Kidney (tissue), 14 donors: ENCODE results near the gene NOX4. TPM values are rescaled to one million over a fixed set of nuclear protein-coding genes. Genes with fewer than 3 reads are reported as not detected.
"Not testable (repeated sequence)": the region's sequence is repeated elsewhere in the genome, so short reads cannot be mapped to it uniquely, and the experiment has no call there.

ENCODE experiments used
- DNase-seq, 5 donors: peaks; one replicate each; pipeline ENCODE4 v3.0.0-alpha.2; 2013 to 2020
- FAIRE-seq: peaks from 2 replicates; lab custom pipeline; 2012; peaks lifted over from hg19 to GRCh38; lab: Jason Lieb, UNC
- H3K27ac ChIP-seq, 2 donors: one replicate each; pipeline ENCODE4 v1.7.0; 2013; ENCODE audit warnings: low read depth in 2 of 2, low read length in 2 of 2, inconsistent platforms in 1 of 2
- H3K27me3 ChIP-seq: one replicate; pipeline ENCODE4 v1.7.1; 2013; ENCODE audit warnings: low read length, inconsistent platforms; ENCODE audit not compliant: control insufficient read depth, insufficient read depth
- H3K36me3 ChIP-seq, 3 donors: one replicate each; pipeline versions ENCODE4 v1.7.0 to v1.7.1; 2013; ENCODE audit warnings: low read length in 3 of 3, control low read depth in 1 of 3, inconsistent platforms in 1 of 3; ENCODE audit not compliant: insufficient read depth in 3 of 3, control insufficient read depth in 2 of 3
- H3K4me1 ChIP-seq, 3 donors: one replicate each; pipeline versions ENCODE4 v1.7.0 to v1.7.1; 2013; ENCODE audit warnings: low read length in 3 of 3, inconsistent platforms in 1 of 3, low read depth in 1 of 3; ENCODE audit not compliant: control insufficient read depth in 2 of 3, insufficient read depth in 2 of 3
- H3K4me3 ChIP-seq, 3 donors: one replicate each; pipeline versions ENCODE4 v1.7.0 to v1.8.1; 2013; ENCODE audit warnings: low read length in 3 of 3, control low read depth in 1 of 3, inconsistent platforms in 1 of 3
- H3K9ac ChIP-seq, 3 donors: one replicate each; pipeline versions ENCODE4 v1.7.0 to v1.7.1; 2013; ENCODE audit warnings: low read length in 3 of 3, control low read depth in 1 of 3, inconsistent platforms in 1 of 3
- H3K9me3 ChIP-seq, 3 donors: one replicate each; pipeline versions ENCODE4 v1.7.0 to v1.7.1; 2013; ENCODE audit warnings: low read length in 3 of 3, control low read depth in 1 of 3, inconsistent platforms in 1 of 3; ENCODE audit not compliant: control insufficient read depth in 2 of 3, insufficient read depth in 1 of 3
- CTCF ChIP-seq: IDR thresholded peaks from 3 replicates; pipeline ENCODE4 v1.5.1; 2012; ENCODE audit warnings: mild to moderate bottlenecking, moderate library complexity, borderline replicate concordance; ENCODE audit not compliant: insufficient read depth; ENCODE audit errors: extremely low read depth
- intact Hi-C: fragments of 100-400 bp; cut with DNase I; formaldehyde crosslinking; loops from one replicate; pipeline ENCODE4 v1.11.1; 2022
- polyA plus RNA-seq: library from polyadenylated mRNA; stranded (reverse); fragments of 350-450 nt; fragmentation: Illumina TruSeq; extraction: RNeasy Lipid Tissue Mini Kit (QIAGEN cat#74804); gene quantifications from one replicate; pipeline ENCODE4 v1.2.3, GENCODE V29; 2014; ENCODE audit warnings: low read depth, low replicate concordance; ENCODE audit not compliant: insufficient read depth
- total RNA-seq: library from RNA; stranded (reverse); fragmentation: NEBNext Ultra II Directional; extraction: Animal tissue kit (Norgen Biotek cat#: 25700); gene quantifications from one replicate; pipeline ENCODE4 v1.2.1, GENCODE V29; 2021
- donor health status: control.
- donor health status: control.
- donor health status: control.
- donor health status: control.
- donor health status: control.
- donor health status: DM: yes; HTN: yes; CAD: no.
- donor health status: Normal renal cell carcinoma (clear cell type).

The NOX4 gene
- total and polyA plus RNA-seq, 2 donors from 2014 or later: 13.0 to 370 TPM

- H3K27me3 ChIP-seq, H3K27ac ChIP-seq, H3K4me3 ChIP-seq, H3K36me3 ChIP-seq, H3K4me1 ChIP-seq, H3K9me3 ChIP-seq, H3K9ac ChIP-seq, intact Hi-C loops: not testable (repeated sequence)
- FAIRE-seq: peak; percentile 93
- peak in 1 of 5 donors; percentile 26 for DNase-seq
Observed at GRCh38 chr11:89369356-89369755, 121.8 kb downstream of the NOX4 start.

DNA sequence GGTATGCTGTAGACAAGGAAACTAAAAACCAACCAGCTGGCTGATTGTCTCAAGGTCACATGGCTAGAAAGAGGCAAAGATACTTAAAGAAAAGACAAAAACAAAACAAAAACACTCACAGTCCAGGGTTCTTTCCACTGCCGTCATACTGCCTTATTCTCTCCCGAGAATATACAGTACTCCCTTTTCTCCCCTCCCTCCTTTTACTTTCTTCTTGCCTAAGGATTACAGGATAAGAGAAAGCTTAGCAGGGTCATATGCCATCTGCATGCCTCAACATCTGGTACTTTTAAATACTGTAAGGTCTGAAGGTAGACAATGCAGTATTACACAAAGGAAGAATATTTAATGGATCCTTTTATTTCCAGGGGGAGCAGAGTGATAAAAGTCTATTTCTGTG is 126.3 kb downstream of the NOX4 start:
- H3K9me3 ChIP-seq, H3K4me1 ChIP-seq, H3K27ac ChIP-seq, H3K36me3 ChIP-seq, H3K9ac ChIP-seq, intact Hi-C loops, H3K27me3 ChIP-seq, H3K4me3 ChIP-seq, FAIRE-seq: not testable (repeated sequence)
- peak in 1 of 5 donors; percentile 29 for DNase-seq

DNA sequence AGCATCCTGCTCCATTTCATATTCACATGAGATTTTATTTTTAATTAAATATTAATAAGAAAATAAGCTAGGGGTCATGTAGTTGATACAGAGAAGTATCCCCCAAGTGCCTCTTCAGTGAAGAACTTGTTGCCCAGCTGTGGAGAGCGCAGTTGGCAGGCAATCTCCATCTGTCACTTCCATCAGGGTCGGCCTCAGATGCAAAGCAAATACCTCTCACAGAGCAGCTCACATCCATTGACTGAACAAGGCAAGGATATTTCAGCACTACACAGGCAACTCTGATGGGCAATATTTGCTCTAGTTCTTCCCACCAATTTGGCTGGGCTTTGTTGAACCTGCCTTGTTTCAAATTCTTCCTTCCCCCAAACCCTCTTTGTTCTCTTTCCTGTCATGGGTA is 129.4 kb downstream of the NOX4 start:
- no peak overlapping the region for H3K27ac ChIP-seq
- no peaks in the 10 kb centered on the region for H3K27me3 ChIP-seq
- no peaks in the 10 kb centered on the region for H3K36me3 ChIP-seq
- no peak overlapping the region for H3K4me3 ChIP-seq
- intact Hi-C loops: no loop called here
- H3K9ac ChIP-seq: no peak overlapping the region
- no peak for FAIRE-seq
- no peak for DNase-seq
- TF ChIP-seq CTCF: no peak
- H3K9me3 ChIP-seq: no peaks in the 10 kb centered on the region
- no peaks in the 10 kb centered on the region for H3K4me1 ChIP-seq

DNA sequence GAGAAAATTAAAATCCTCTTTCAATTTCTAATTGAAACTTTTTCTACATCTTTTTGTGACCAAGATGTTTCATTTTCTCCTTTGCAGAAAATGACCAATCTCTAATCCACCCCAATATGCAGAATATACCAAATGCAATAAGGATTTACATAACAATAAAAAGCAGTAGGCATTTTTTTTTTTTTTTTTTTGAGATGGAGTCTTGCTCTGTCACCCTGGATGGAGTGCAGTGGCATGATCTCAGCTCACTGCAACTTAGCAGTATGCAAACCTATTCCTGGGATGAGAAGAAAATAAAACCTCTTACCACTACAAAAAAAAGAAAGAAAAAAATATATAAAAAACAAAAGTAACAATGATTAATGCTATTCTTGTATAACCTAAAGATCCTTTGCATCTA is 132.0 kb downstream of the NOX4 start:
- H3K9me3 ChIP-seq, intact Hi-C loops, H3K9ac ChIP-seq, H3K4me1 ChIP-seq, DNase-seq, H3K36me3 ChIP-seq, H3K27ac ChIP-seq, H3K4me3 ChIP-seq, H3K27me3 ChIP-seq: not testable (repeated sequence)
- peak; percentile 52 for FAIRE-seq

DNA sequence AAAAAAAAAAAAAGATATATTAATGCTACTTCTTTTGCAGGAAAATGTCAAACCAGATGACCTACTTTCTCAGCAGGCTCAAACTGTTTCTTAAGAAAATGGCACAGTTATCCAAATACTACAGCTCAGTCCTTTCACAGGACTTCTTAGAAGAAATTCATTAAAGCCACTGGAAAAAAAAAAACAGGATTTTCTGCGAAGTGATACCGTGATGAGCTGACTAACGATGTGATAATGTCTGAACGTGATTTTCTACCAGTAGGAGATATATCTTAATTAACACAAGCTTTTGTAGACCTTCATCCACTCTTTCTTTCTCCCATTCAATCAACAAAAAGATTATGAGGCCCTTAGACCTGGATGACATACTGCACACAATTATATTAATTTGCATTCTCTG is 132.4 kb downstream of the NOX4 start:
- FAIRE-seq: no peak
- H3K4me3 ChIP-seq: no peak overlapping the region

More for the DNA sequence above, 132.4 kb downstream of the NOX4 start:
- Histone ChIP-seq H3K4me1 (no peaks in the 10 kb centered on the region), H3K27ac (no peak overlapping the region), H3K9ac (no peak overlapping the region), H3K36me3 (no peaks in the 10 kb centered on the region), H3K27me3 (no peaks in the 10 kb centered on the region), H3K9me3 (no peaks in the 10 kb centered on the region)
- no peak for TF ChIP-seq CTCF
- intact Hi-C loops: no loop called here
- DNase-seq: no peak
